H1 (cell line): ENCODE results near the gene AHNAK2. TPM values are rescaled to one million over a fixed set of nuclear protein-coding genes. Genes with fewer than 3 reads are reported as not detected.
"Not testable (repeated sequence)": the region's sequence is repeated elsewhere in the genome, so short reads cannot be mapped to it uniquely, and the experiment has no call there.

Experiments
- CTCF ChIA-PET: fragments of 300-600 bp; sonication (Branson Sonifier 250); formaldehyde crosslinking; loops from one replicate; lab custom pipeline; 2021; ENCODE audit not compliant: partially characterized antibody; lab: Charles Lee
- POLR2A ChIA-PET: fragments of 300-600 bp; sonication (Branson Sonifier 250); formaldehyde crosslinking; loops from one replicate; lab custom pipeline; 2021; ENCODE audit warnings: inconsistent platforms; ENCODE audit not compliant: partially characterized antibody; lab: Charles Lee
- DNase-seq, 2 experiments: peaks; one replicate each; pipeline versions ENCODE4 v3.0.0 to v3.0.0-alpha.2; 2010 to 2022; ENCODE audit warnings: low spot score in 2 of 2, low read depth in 1 of 2, mixed read lengths in 1 of 2
- FAIRE-seq: peaks from 2 replicates; lab custom pipeline; 2011; peaks lifted over from hg19 to GRCh38; lab: Jason Lieb, UNC
- H2AFZ ChIP-seq: 2 replicates; pipeline ENCODE4 v1.8.1; 2012; ENCODE audit warnings: low read length, inconsistent platforms
- H2AK5ac ChIP-seq: 2 replicates; pipeline ENCODE4 v1.6.1; 2013; ENCODE audit warnings: low read depth, low read length
- H2BK120ac ChIP-seq: replicated peaks from 2 replicates; pipeline ENCODE3; 2013; ENCODE audit warnings: low read depth, low read length, inconsistent platforms
- H2BK12ac ChIP-seq: 2 replicates; pipeline ENCODE4 v1.6.1; 2013; ENCODE audit warnings: low read depth, low read length
- H2BK15ac ChIP-seq: 2 replicates; pipeline ENCODE4 v1.6.1; 2013; ENCODE audit warnings: low read length
- H2BK20ac ChIP-seq: 2 replicates; pipeline ENCODE4 v1.6.1; 2013; ENCODE audit warnings: low read length
- H2BK5ac ChIP-seq: 2 replicates; pipeline ENCODE4 v1.6.1; 2013; ENCODE audit warnings: low read depth, low read length
- H3K14ac ChIP-seq: 2 replicates; pipeline ENCODE4 v1.6.1; 2013; ENCODE audit warnings: inconsistent platforms; ENCODE audit not compliant: insufficient read length
- H3K18ac ChIP-seq: 2 replicates; pipeline ENCODE4 v1.6.1; 2013; ENCODE audit warnings: low read length; ENCODE audit errors: extremely low read depth
- H3K23ac ChIP-seq: 2 replicates; pipeline ENCODE4 v1.6.1; 2013; ENCODE audit warnings: inconsistent platforms; ENCODE audit not compliant: insufficient read length
- H3K23me2 ChIP-seq: 2 replicates; pipeline ENCODE4 v1.6.1; 2013; ENCODE audit warnings: low read depth, low read length
- H3K27ac ChIP-seq: 2 replicates; pipeline ENCODE4 v1.6.1; 2011; ENCODE audit warnings: low read depth, low read length, inconsistent platforms
- H3K27me3 ChIP-seq, 4 experiments: replicated peaks in 1 of 4; 1 replicate in 1 of 4; 2 replicates in 3 of 4; pipeline versions ENCODE4 v1.6.1 to v1.8.1; 2011 to 2013; ENCODE audit warnings: low read length in 3 of 4, mild to moderate bottlenecking in 3 of 4, inconsistent platforms in 2 of 4, mixed read lengths in 2 of 4, moderate library complexity in 1 of 4; ENCODE audit not compliant: control insufficient read depth in 3 of 4, insufficient read depth in 3 of 4; ENCODE audit errors: extremely low read depth in 1 of 4
- H3K36me3 ChIP-seq, 4 experiments: 2 replicates each; pipeline versions ENCODE4 v1.6.1 to v1.8.1; 2011 to 2013; ENCODE audit warnings: mild to moderate bottlenecking in 4 of 4, low read length in 3 of 4, moderate library complexity in 2 of 4, control low read depth in 1 of 4, inconsistent platforms in 1 of 4; ENCODE audit not compliant: insufficient read depth in 4 of 4, control insufficient read depth in 2 of 4
- H3K4ac ChIP-seq: replicated peaks from 2 replicates; pipeline ENCODE3; 2013; ENCODE audit warnings: low read length, low read depth, mixed read lengths, inconsistent platforms; ENCODE audit not compliant: insufficient read length
- H3K4me1 ChIP-seq, 4 experiments: replicated peaks in 1 of 4; 1 replicate in 1 of 4; 2 replicates in 3 of 4; pipeline versions ENCODE4 v1.6.1 to v1.8.1; 2011 to 2013; ENCODE audit warnings: low read length in 3 of 4, inconsistent platforms in 2 of 4, mixed read lengths in 1 of 4; ENCODE audit not compliant: insufficient read depth in 4 of 4, control insufficient read depth in 3 of 4
- H3K4me2 ChIP-seq, 2 experiments: 2 replicates each; pipeline versions ENCODE4 v1.6.1 to v1.8.1; 2011 to 2013; ENCODE audit warnings: low read depth in 2 of 2, low read length in 2 of 2, control low read depth in 1 of 2, inconsistent platforms in 1 of 2, mild to moderate bottlenecking in 1 of 2; ENCODE audit not compliant: insufficient read depth in 1 of 2
- H3K4me3 ChIP-seq, 4 experiments: fragments of 200-600, 300-600 bp in 1 of 4; sonication (generic), shearing (Covaris generic), sonication (Bioruptor Twin) in 1 of 4; 2 replicates each; pipeline versions ENCODE4 v1.5.1 to v1.8.1; 2011 to 2016; ENCODE audit warnings: low read length in 4 of 4, low read depth in 3 of 4, control low read depth in 2 of 4, inconsistent platforms in 2 of 4, mild to moderate bottlenecking in 2 of 4, mixed read lengths in 1 of 4, moderate library complexity in 1 of 4; ENCODE audit not compliant: insufficient read depth in 2 of 4; ENCODE audit errors: extremely low read depth in 1 of 4
- H3K56ac ChIP-seq: replicated peaks from 2 replicates; pipeline ENCODE3; 2013; ENCODE audit warnings: low read depth, mild to moderate bottlenecking, mixed read lengths, low read length, inconsistent platforms; ENCODE audit not compliant: insufficient read length
- H3K79me1 ChIP-seq: 2 replicates; pipeline ENCODE4 v1.6.1; 2013; ENCODE audit warnings: low read depth, low read length, control low read depth
- H3K79me2 ChIP-seq, 2 experiments: 2 replicates each; pipeline versions ENCODE4 v1.6.1 to v1.8.1; 2012 to 2013; ENCODE audit warnings: low read length in 2 of 2, mild to moderate bottlenecking in 2 of 2, inconsistent platforms in 1 of 2; ENCODE audit not compliant: insufficient read depth in 2 of 2, control insufficient read depth in 1 of 2
- H3K9ac ChIP-seq, 4 experiments: replicated peaks in 1 of 4; 1 replicate in 1 of 4; 2 replicates in 3 of 4; pipeline versions ENCODE4 v1.6.1 to v1.8.1; 2011 to 2013; ENCODE audit warnings: low read depth in 3 of 4, low read length in 3 of 4, control low read depth in 2 of 4, mild to moderate bottlenecking in 2 of 4, moderate library complexity in 2 of 4, inconsistent platforms in 1 of 4; ENCODE audit errors: extremely low read depth in 1 of 4
- H3K9me3 ChIP-seq, 2 experiments: 2 replicates each; pipeline versions ENCODE4 v1.6.1 to v1.8.1; 2012 to 2013; ENCODE audit warnings: mild to moderate bottlenecking in 2 of 2, moderate library complexity in 2 of 2, control low read depth in 1 of 2, inconsistent platforms in 1 of 2, low read depth in 1 of 2, low read length in 1 of 2, mixed read lengths in 1 of 2; ENCODE audit not compliant: insufficient read depth in 2 of 2
- H4K20me1 ChIP-seq, 2 experiments: replicated peaks in 1 of 2; 2 replicates each; pipeline versions ENCODE3 to v1.8.1; 2011 to 2013; ENCODE audit warnings: inconsistent platforms in 2 of 2, low read length in 2 of 2, mild to moderate bottlenecking in 1 of 2; ENCODE audit not compliant: insufficient read depth in 2 of 2, control insufficient read depth in 1 of 2
- H4K5ac ChIP-seq: 2 replicates; pipeline ENCODE4 v1.6.1; 2013; ENCODE audit warnings: low read length, low read depth, mixed read lengths, inconsistent platforms; ENCODE audit not compliant: insufficient read length
- H4K8ac ChIP-seq: 2 replicates; pipeline ENCODE4 v1.8.0; 2013; ENCODE audit warnings: mild to moderate bottlenecking, moderate library complexity, low read length, inconsistent platforms; ENCODE audit not compliant: insufficient read depth; ENCODE audit errors: extremely low read depth
- H4K91ac ChIP-seq: replicated peaks from 2 replicates; pipeline ENCODE3; 2013; ENCODE audit warnings: low read length, mixed read lengths, inconsistent platforms; ENCODE audit not compliant: insufficient read length
- WGBS, 2 experiments: shearing (Covaris generic) in 1 of 2; methylation state at CpG; one replicate each; pipeline versions ENCODE4 v1.1.6 to v1.1.7; 2013 to 2015; ENCODE audit warnings: low lambda C conversion rate in 2 of 2, mixed read lengths in 2 of 2, inconsistent platforms in 1 of 2, low coverage in 1 of 2, missing lambda C conversion rate in 1 of 2; ENCODE audit not compliant: insufficient replicate concordance in 2 of 2, insufficient coverage in 1 of 2, insufficient read length in 1 of 2; ENCODE audit errors: extremely low coverage in 1 of 2, missing lambda C conversion rate in 1 of 2; 5-methylcytosine and 5-hydroxymethylcytosine counted together
- polyA plus RNA-seq, 7 experiments: library from polyadenylated mRNA; depleted of rRNA in 3 of 7; stranded (reverse) in 5 of 7; unstranded in 2 of 7; fragments of >200 nt in 5 of 7; fragments of 200-250 nt in 2 of 7; gene quantifications; 1 replicate in 5 of 7; 2 replicates in 1 of 7; 4 replicates in 1 of 7; pipeline versions ENCODE4 v1.2.1 to v1.2.3, GENCODE V29; 2011 to 2013; ENCODE audit warnings: missing spikeins in 2 of 7, mixed read lengths in 2 of 7
- total RNA-seq: library from RNA; stranded (reverse); fragmentation: NEBNext Ultra II Directional; extraction: Animal tissue kit (Norgen Biotek cat#: 25700); gene quantifications from 2 replicates; pipeline ENCODE4 v1.2.1, GENCODE V29; 2021

Gene AHNAK2
- total and polyA plus RNA-seq, 2 of the 8 experiments (the other 6 are each of a cell fraction or from before 2014, with no cell fraction given): 0.95 to 2.0 TPM

DNA sequence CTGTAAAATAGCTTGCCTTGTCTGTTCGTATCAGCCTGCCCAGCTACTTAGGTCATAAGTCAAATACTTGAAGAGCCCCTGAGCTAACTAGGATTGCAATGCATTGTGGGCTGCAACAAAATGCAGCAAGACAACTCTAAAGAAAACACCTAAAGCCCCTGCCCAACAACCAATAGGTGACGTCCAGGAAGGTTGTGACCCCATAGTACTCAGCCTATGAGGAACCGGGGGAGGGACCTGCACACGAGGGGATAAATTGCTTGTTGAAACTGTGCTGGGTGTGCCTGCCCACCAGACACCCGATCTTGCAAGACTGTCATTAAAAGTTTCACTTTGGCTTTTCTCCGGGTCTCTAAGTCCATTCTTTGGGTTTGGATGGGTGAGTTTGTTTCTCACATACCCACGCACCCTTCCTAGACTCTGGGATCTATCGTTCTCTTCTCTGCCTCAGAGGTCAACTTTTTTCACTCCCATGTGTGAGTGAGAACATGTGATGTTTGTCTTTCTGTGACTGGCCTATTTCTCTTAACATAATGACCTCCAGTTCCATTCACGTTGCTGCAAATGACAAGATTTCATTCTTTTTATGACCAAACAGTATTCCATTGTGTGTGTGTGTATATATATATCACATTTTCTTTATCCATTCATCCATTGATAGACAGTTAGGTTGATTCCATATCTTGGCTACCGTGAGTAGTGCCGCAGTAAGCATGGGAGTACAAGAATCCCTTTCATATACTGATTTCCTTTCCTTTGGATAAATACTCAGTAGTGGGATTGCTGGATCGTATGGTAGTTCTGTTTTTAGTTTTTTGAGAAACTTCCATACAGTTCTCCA, 58.8 kb downstream of the AHNAK2 start:
- not testable (repeated sequence) for H3K4me3 ChIP-seq, H4K5ac ChIP-seq, H2AFZ ChIP-seq, H3K9ac ChIP-seq, H4K91ac ChIP-seq, H3K18ac ChIP-seq, H2AK5ac ChIP-seq, H4K8ac ChIP-seq, H2BK12ac ChIP-seq, H3K4me1 ChIP-seq, H3K23me2 ChIP-seq, H3K4me2 ChIP-seq, H3K79me1 ChIP-seq, H3K9me3 ChIP-seq, H2BK15ac ChIP-seq, H3K4ac ChIP-seq, H4K20me1 ChIP-seq, H3K79me2 ChIP-seq, H3K27me3 ChIP-seq, DNase-seq, H3K36me3 ChIP-seq, FAIRE-seq, H2BK20ac ChIP-seq, H2BK120ac ChIP-seq, H2BK5ac ChIP-seq, H3K14ac ChIP-seq, H3K23ac ChIP-seq, H3K27ac ChIP-seq, H3K56ac ChIP-seq
- ChIA-PET CTCF (interaction anchor here (1.4 kb wide), 1 partner anchor 49 kb away, joined by 5 read pairs; no protein-coding TSS in a partner anchor), POLR2A (interaction anchor here (2.3 kb wide), 1 partner anchor 24 kb away, joined by 6 read pairs; no protein-coding TSS in a partner anchor)
- WGBS, 2 experiments: 88% methylated on average over 12 of the region's 12 CpGs; no CpG with 5 or more reads in 1 of the 2 experiments
